IPS-11a (cell line): ENCODE results near the gene HDAC4.

Experiments
- H3K4me3 ChIP-seq: one replicate; pipeline ENCODE4 v1.5.1; 2013; ENCODE audit warnings: low read depth, low read length, control low read depth

Gene HDAC4

GRCh38 chr2:239103125-239104098 is 297.4 kb downstream of the HDAC4 start:
- H3K4me3 ChIP-seq: no peak overlapping the region

- H3K4me3 ChIP-seq: no peak overlapping the region
Measured at GRCh38 chr2:239102266-239102665, 298.6 kb downstream of the HDAC4 start.

- H3K4me3 ChIP-seq: no peak overlapping the region
Measured at GRCh38 chr2:239101807-239102206, 299.0 kb downstream of the HDAC4 start.

- H3K4me3 ChIP-seq: no peak overlapping the region
Measured at GRCh38 chr2:239101071-239101470, 299.7 kb downstream of the HDAC4 start.

GRCh38 chr2:239099474-239099873 is 301.3 kb downstream of the HDAC4 start:
- H3K4me3 ChIP-seq: no peak overlapping the region

GRCh38 chr2:239098288-239098970 is 302.4 kb downstream of the HDAC4 start:
- H3K4me3 ChIP-seq: no peak overlapping the region

GRCh38 chr2:239097428-239097696 is 303.5 kb downstream of the HDAC4 start:
- no peak overlapping the region for H3K4me3 ChIP-seq

- H3K4me3 ChIP-seq: no peak overlapping the region
Measured at GRCh38 chr2:239096676-239097427, 304.0 kb downstream of the HDAC4 start.

- no peak overlapping the region for H3K4me3 ChIP-seq
Measured at GRCh38 chr2:239095460-239096081, 305.2 kb downstream of the HDAC4 start.

GRCh38 chr2:239094867-239095266 is 306.0 kb downstream of the HDAC4 start:
- H3K4me3 ChIP-seq: no peak overlapping the region

GRCh38 chr2:239093952-239094351 is 306.9 kb downstream of the HDAC4 start:
- no peak overlapping the region for H3K4me3 ChIP-seq

- no peak overlapping the region for H3K4me3 ChIP-seq
Measured at GRCh38 chr2:239093542-239093941, 307.3 kb downstream of the HDAC4 start.

- H3K4me3 ChIP-seq: no peak overlapping the region
Measured at GRCh38 chr2:239092571-239093294, 308.1 kb downstream of the HDAC4 start.

GRCh38 chr2:239089884-239090283 is 310.9 kb downstream of the HDAC4 start:
- no peak overlapping the region for H3K4me3 ChIP-seq

GRCh38 chr2:239087046-239087710 is 313.6 kb downstream of the HDAC4 start:
- H3K4me3 ChIP-seq: no peak overlapping the region

- no peak overlapping the region for H3K4me3 ChIP-seq
Measured at GRCh38 chr2:239086325-239087020, 314.3 kb downstream of the HDAC4 start.

- no peak overlapping the region for H3K4me3 ChIP-seq
Measured at GRCh38 chr2:239085201-239085992, 315.4 kb downstream of the HDAC4 start.

GRCh38 chr2:239084007-239084406 is 316.8 kb downstream of the HDAC4 start:
- no peak overlapping the region for H3K4me3 ChIP-seq

- no peak overlapping the region for H3K4me3 ChIP-seq
Measured at GRCh38 chr2:239082425-239082824, 318.4 kb downstream of the HDAC4 start.
